ENCODE results near the gene ANXA5. TPM values are rescaled to one million over a fixed set of nuclear protein-coding genes. Genes with fewer than 3 reads are reported as not detected.

ANXA5 gene
- total and polyA plus RNA-seq, 12 donors, result 90.8 to 285 (median 115) TPM

DNA sequence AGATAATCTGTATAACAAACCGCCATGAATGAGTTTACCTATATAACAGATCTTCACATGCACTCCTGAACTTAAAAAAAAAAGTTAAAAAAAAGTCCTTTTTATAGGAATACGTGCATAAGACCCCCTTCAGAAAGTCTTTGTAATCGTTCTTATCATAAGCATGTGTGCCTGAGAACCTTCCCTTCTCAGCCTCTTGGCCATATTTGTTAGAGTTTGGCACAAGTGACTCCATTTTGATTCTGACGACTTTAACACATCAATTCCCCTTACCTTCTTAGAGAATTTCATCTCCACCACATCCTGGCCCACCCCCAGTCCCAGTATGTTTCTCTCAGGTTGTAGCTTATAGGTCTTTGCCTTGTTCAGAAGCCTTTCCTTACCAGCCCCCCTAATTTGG is 16.0 kb upstream of the ANXA5 start:
- WGBS, 2 donors, result 90 to 93% methylated on average over 4 of the region's 4 CpGs
- no peak overlapping the region for H3K4me3 ChIP-seq
- no peaks in the 10 kb centered on the region for H3K36me3 ChIP-seq
- intact Hi-C loops (cut with DNase I), result no loop called here
- H3K27ac ChIP-seq, result peak overlapping the region in 6 of 10 donors; percentile 55 to 75 (median 68)
- ATAC-seq (no peak), DNase-seq (no peak)
- H3K4me1 ChIP-seq, result peaks cover 0 to 18% (median 11%) of the 10 kb centered on the region in 9 donors
- TF ChIP-seq, protein P1, sequence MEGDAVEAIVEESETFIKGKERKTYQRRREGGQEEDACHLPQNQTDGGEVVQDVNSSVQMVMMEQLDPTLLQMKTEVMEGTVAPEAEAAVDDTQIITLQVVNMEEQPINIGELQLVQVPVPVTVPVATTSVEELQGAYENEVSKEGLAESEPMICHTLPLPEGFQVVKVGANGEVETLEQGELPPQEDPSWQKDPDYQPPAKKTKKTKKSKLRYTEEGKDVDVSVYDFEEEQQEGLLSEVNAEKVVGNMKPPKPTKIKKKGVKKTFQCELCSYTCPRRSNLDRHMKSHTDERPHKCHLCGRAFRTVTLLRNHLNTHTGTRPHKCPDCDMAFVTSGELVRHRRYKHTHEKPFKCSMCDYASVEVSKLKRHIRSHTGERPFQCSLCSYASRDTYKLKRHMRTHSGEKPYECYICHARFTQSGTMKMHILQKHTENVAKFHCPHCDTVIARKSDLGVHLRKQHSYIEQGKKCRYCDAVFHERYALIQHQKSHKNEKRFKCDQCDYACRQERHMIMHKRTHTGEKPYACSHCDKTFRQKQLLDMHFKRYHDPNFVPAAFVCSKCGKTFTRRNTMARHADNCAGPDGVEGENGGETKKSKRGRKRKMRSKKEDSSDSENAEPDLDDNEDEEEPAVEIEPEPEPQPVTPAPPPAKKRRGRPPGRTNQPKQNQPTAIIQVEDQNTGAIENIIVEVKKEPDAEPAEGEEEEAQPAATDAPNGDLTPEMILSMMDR (IDR thresholded peaks at IDR 0.05), result no peak
- no peaks in the 10 kb centered on the region for H3K9me3 ChIP-seq
- peaks cover 0 to 10% (median 0%) of the 10 kb centered on the region in 7 donors for H3K27me3 ChIP-seq

DNA sequence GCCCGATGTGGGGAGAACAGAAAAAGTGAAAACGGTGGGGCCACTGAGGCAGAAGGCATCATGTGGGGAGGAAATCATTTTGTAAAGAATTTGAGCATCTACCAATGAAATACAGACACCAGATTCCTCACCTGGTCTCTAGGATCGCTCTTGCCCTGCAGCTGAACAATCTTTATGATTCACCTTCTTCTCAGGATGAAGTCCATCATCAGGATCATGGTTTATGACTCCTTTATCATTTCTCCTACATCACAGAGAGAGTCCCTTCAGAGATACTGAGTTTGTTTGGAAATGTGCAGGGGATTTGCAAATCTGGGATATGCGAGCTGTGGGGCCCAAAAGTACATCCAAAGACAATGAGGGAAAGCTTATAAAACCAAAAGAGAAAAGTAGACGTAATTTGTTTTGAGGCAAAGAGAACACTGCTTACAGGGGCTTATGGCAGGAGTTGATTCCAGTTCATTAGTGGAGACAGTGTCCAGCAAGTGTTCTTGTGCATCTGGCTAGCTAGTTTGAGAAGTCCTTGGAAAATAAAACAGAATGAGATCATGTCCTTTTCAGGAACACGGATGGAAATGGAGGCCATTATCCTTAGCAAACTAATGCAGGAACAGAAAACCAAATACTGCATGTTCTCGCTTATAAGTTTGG is 15.3 kb upstream of the ANXA5 start:
- Histone ChIP-seq H3K4me3 (peak overlapping the region in 8 of 10 donors; percentile 7 to 39 (median 18)), H3K4me1 (peaks cover 0 to 18% (median 11%) of the 10 kb centered on the region in 9 donors), H3K27ac (peak overlapping the region; percentile 27 to 75 (median 59)), H3K9me3 (no peaks in the 10 kb centered on the region), H3K36me3 (no peaks in the 10 kb centered on the region), H3K27me3 (peaks cover 0 to 10% (median 0%) of the 10 kb centered on the region in 7 donors)
- ATAC-seq (peak in 7 of 8 donors; percentile 24 to 83 (median 72)), DNase-seq (no peak)
- TF ChIP-seq, protein P1 (IDR thresholded peaks at IDR 0.05), result no peak
- WGBS, 2 donors, result 54 to 63% methylated on average over 7 of the region's 7 CpGs
- intact Hi-C loops (cut with DNase I), result no loop called here

DNA sequence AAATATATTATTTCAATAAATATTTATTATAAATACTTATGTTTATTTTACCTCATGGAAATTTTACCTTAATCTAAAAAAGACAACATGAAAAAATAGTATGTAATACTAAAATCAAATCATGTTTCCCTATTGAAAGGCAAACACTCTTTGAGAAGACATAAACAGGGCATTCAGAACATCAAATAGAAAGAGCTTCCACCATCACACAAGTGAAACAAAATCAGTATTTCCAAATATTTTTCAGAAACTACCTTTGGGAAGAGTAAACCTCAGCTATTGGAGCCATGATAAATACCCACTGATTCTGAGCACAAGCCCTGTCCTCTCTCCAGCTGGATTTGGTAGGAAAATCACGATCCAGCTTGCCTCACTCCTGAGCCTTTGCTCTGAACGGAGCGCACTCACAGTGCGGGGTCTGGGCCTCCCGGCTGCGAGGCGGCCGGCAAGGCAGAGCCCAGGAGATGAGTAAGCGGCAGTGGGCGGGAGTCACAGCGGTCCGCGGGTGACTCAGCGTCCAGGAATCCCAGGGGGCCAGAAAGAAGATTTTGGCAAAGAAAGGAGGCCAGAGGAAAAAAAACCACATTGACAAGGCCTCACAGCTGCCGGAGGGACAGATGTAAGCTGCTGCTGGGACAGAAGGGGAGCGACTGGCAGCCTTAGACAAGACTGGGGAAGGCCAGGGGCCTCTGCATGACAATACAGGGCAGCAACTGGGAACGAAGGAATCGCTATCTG is 14.7 kb upstream of the ANXA5 start:
- TF ChIP-seq, protein P1 (IDR thresholded peaks at IDR 0.05), result no peak
- intact Hi-C loops (cut with DNase I), result no loop called here
- ATAC-seq, result peak; percentile 97 to 100 (median 99)
- DNase-seq, result peak; percentile 85 to 91
- Histone ChIP-seq H3K27me3 (peaks cover 0 to 10% (median 0%) of the 10 kb centered on the region in 7 donors), H3K9me3 (no peaks in the 10 kb centered on the region), H3K36me3 (no peaks in the 10 kb centered on the region), H3K27ac (peak overlapping the region; percentile 27 to 75 (median 59)), H3K4me3 (peak overlapping the region in 9 of 10 donors; percentile 1 to 39 (median 18)), H3K4me1 (peaks cover 0 to 18% (median 11%) of the 10 kb centered on the region in 9 donors)
- 2% methylated on average over 18 of the region's 18 CpGs for WGBS, 2 donors

DNA sequence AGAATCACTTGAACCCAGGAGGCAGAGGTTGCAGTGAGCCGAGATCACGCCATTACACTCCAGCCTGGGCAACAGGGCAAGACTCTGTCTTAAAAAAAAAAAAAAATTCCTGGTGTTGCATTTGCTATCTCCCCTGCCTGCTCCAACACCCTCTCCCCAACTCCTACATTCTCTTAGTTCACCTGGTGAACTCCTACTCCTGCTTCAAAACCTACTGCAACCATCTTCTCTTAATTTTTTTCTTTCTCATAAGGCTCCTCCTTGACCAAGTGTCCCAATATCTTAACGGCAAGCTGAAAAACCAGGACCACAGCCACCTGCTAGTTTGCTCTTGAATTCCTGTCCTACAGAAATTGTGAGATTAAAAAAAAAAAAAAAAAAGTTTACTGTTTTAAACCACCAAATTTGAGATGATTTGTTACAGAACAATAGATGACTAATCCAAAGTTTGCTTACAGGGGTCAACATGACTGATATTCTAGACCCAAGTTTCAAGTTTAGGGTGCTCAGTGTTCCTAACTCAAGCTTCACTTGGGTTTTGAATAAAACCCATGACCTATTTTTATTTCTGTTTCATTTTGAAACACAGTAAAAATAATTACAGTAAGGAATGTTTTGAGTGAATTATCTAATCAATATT is 13.1 kb upstream of the ANXA5 start:
- no peaks in the 10 kb centered on the region for H3K9me3 ChIP-seq
- DNase-seq (no peak), ATAC-seq (no peak)
- H3K27me3 ChIP-seq, result peaks cover 0 to 10% (median 0%) of the 10 kb centered on the region in 7 donors
- 81 to 94% methylated on average over 3 of the region's 3 CpGs for WGBS, 2 donors
- H3K4me3 ChIP-seq, result no peak overlapping the region
- intact Hi-C loops (cut with DNase I), result no loop called here
- TF ChIP-seq, protein P1 (IDR thresholded peaks at IDR 0.05), result no peak
- H3K4me1 ChIP-seq, result peaks cover 0 to 18% (median 11%) of the 10 kb centered on the region in 9 donors
- H3K27ac ChIP-seq, result no peak overlapping the region
- H3K36me3 ChIP-seq, result no peaks in the 10 kb centered on the region

All from heart right ventricle (tissue), 16 donors.